ENCODE measurements around the gene CTDP1.

The CTDP1 gene

GRCh38 chr18:79778291-79778791 lies 98.7 kb downstream of the CTDP1 start:
- no peak for TF ChIP-seq CTCF (IDR thresholded peaks at IDR 0.05)
- no peaks in the 10 kb centered on the region for H3K9me3 ChIP-seq
- peak in 1 of 2 donors; percentile 34 for DNase-seq
- no peak overlapping the region for H3K4me3 ChIP-seq
- no peaks in the 10 kb centered on the region for H3K4me1 ChIP-seq
- intact Hi-C loops (cut with DNase I; ENCODE audit: low total_unique reads) = no loop called here
- H3K36me3 ChIP-seq = no peaks in the 10 kb centered on the region
- no peak overlapping the region for H3K27ac ChIP-seq
- peaks cover 0 to 56% of the 10 kb centered on the region in 2 donors for H3K27me3 ChIP-seq

GRCh38 chr18:79779021-79779699 lies 99.6 kb downstream of the CTDP1 start:
- Histone ChIP-seq H3K36me3 (no peaks in the 10 kb centered on the region), H3K27me3 (peaks cover 0 to 56% of the 10 kb centered on the region in 2 donors), H3K9me3 (no peaks in the 10 kb centered on the region), H3K4me3 (no peak overlapping the region), H3K4me1 (no peaks in the 10 kb centered on the region), H3K27ac (no peak overlapping the region)
- peak in 1 of 2 donors; percentile 24 for DNase-seq
- TF ChIP-seq CTCF (IDR thresholded peaks at IDR 0.05) = no peak
- intact Hi-C loops (cut with DNase I; ENCODE audit: low total_unique reads) = no loop called here

GRCh38 chr18:79779700-79780190 lies 100.1 kb downstream of the CTDP1 start:
- no peaks in the 10 kb centered on the region for H3K36me3 ChIP-seq
- no peaks in the 10 kb centered on the region for H3K4me1 ChIP-seq
- no peaks in the 10 kb centered on the region for H3K9me3 ChIP-seq
- no peak overlapping the region for H3K4me3 ChIP-seq
- peak in 1 of 2 donors; percentile 49 for DNase-seq
- no peak overlapping the region for H3K27ac ChIP-seq
- peaks cover 0 to 56% of the 10 kb centered on the region in 2 donors for H3K27me3 ChIP-seq
- TF ChIP-seq CTCF (IDR thresholded peaks at IDR 0.05) = no peak
- intact Hi-C loops (cut with DNase I; ENCODE audit: low total_unique reads) = no loop called here

GRCh38 chr18:79780547-79780946 lies 100.9 kb downstream of the CTDP1 start:
- DNase-seq = peak in 1 of 2 donors; percentile 38
- TF ChIP-seq CTCF (IDR thresholded peaks at IDR 0.05) = no peak
- Histone ChIP-seq H3K36me3 (no peaks in the 10 kb centered on the region), H3K4me1 (no peaks in the 10 kb centered on the region), H3K27ac (no peak overlapping the region), H3K4me3 (no peak overlapping the region), H3K27me3 (peaks cover 0 to 57% of the 10 kb centered on the region in 2 donors), H3K9me3 (no peaks in the 10 kb centered on the region)
- intact Hi-C loops (cut with DNase I; ENCODE audit: low total_unique reads) = no loop called here

GRCh38 chr18:79781331-79781941 lies 101.8 kb downstream of the CTDP1 start:
- peak in 1 of 2 donors; percentile 57 for DNase-seq
- H3K36me3 ChIP-seq = no peaks in the 10 kb centered on the region
- intact Hi-C loops (cut with DNase I; ENCODE audit: low total_unique reads) = no loop called here
- H3K27ac ChIP-seq = no peak overlapping the region
- no peaks in the 10 kb centered on the region for H3K9me3 ChIP-seq
- H3K4me1 ChIP-seq = no peaks in the 10 kb centered on the region
- peaks cover 0 to 57% of the 10 kb centered on the region in 2 donors for H3K27me3 ChIP-seq
- no peak for TF ChIP-seq CTCF (IDR thresholded peaks at IDR 0.05)
- H3K4me3 ChIP-seq = no peak overlapping the region

Data from tibial artery (tissue), 4 donors.